IPS-18a (cell line): ENCODE data around the gene CAST.

Source experiments
- H3K27ac ChIP-seq: one replicate; pipeline ENCODE4 v1.5.1; 2013; ENCODE audit warnings: low read length
- H3K27me3 ChIP-seq: one replicate; pipeline ENCODE4 v1.6.1; 2013; ENCODE audit warnings: mild to moderate bottlenecking, low read length; ENCODE audit not compliant: control insufficient read depth, insufficient read depth
- H3K36me3 ChIP-seq: one replicate; pipeline ENCODE4 v1.6.1; 2013; ENCODE audit warnings: low read depth, low read length; ENCODE audit not compliant: control insufficient read depth
- H3K4me1 ChIP-seq: one replicate; pipeline ENCODE4 v1.6.1; 2013; ENCODE audit warnings: low read depth, low read length; ENCODE audit not compliant: control insufficient read depth
- H3K4me3 ChIP-seq: one replicate; pipeline ENCODE4 v1.5.1; 2013; ENCODE audit warnings: low read length
- H3K9ac ChIP-seq: one replicate; pipeline ENCODE4 v1.6.1; 2013; ENCODE audit warnings: mild to moderate bottlenecking, low read length, moderate library complexity
- H3K9me3 ChIP-seq: one replicate; pipeline ENCODE4 v1.6.1; 2013; ENCODE audit warnings: low read depth, low read length; ENCODE audit not compliant: control insufficient read depth

The CAST gene

GRCh38 chr5:96753017-96753397, 90.8 kb downstream of the CAST start:
- Histone ChIP-seq H3K4me3 (no peak overlapping the region), H3K9ac (no peak overlapping the region), H3K27ac (no peak overlapping the region), H3K27me3 (no peaks in the 10 kb centered on the region), H3K36me3 (no peaks in the 10 kb centered on the region), H3K9me3 (no peaks in the 10 kb centered on the region), H3K4me1 (no peaks in the 10 kb centered on the region)

- Histone ChIP-seq H3K27ac (no peak overlapping the region), H3K36me3 (no peaks in the 10 kb centered on the region), H3K9ac (no peak overlapping the region)
These were observed 91.7 kb downstream of the CAST start for GRCh38 chr5:96753848-96754247.

GRCh38 chr5:96755851-96756250, 93.7 kb downstream of the CAST start:
- H3K36me3 ChIP-seq = no peaks in the 10 kb centered on the region
- H3K27ac ChIP-seq = no peak overlapping the region
- no peak overlapping the region for H3K4me3 ChIP-seq
- no peaks in the 10 kb centered on the region for H3K9me3 ChIP-seq
- H3K27me3 ChIP-seq = no peaks in the 10 kb centered on the region
- no peaks in the 10 kb centered on the region for H3K4me1 ChIP-seq
- no peak overlapping the region for H3K9ac ChIP-seq

More at GRCh38 chr5:96753848-96754247, 91.7 kb downstream of the CAST start:
- H3K9me3 ChIP-seq = no peaks in the 10 kb centered on the region
- no peaks in the 10 kb centered on the region for H3K4me1 ChIP-seq
- no peaks in the 10 kb centered on the region for H3K27me3 ChIP-seq
- no peak overlapping the region for H3K4me3 ChIP-seq

GRCh38 chr5:96756985-96757384, 94.8 kb downstream of the CAST start:
- H3K9ac ChIP-seq = no peak overlapping the region
- no peaks in the 10 kb centered on the region for H3K36me3 ChIP-seq
- H3K27me3 ChIP-seq = no peaks in the 10 kb centered on the region
- H3K4me1 ChIP-seq = no peaks in the 10 kb centered on the region
- H3K9me3 ChIP-seq = no peaks in the 10 kb centered on the region
- H3K4me3 ChIP-seq = no peak overlapping the region
- no peak overlapping the region for H3K27ac ChIP-seq

GRCh38 chr5:96758621-96759020, 96.4 kb downstream of the CAST start:
- H3K9me3 ChIP-seq = no peaks in the 10 kb centered on the region
- H3K9ac ChIP-seq = no peak overlapping the region
- H3K4me3 ChIP-seq = no peak overlapping the region
- H3K27ac ChIP-seq = no peak overlapping the region
- H3K36me3 ChIP-seq = no peaks in the 10 kb centered on the region
- no peaks in the 10 kb centered on the region for H3K4me1 ChIP-seq
- no peaks in the 10 kb centered on the region for H3K27me3 ChIP-seq

GRCh38 chr5:96761618-96762017, 99.4 kb downstream of the CAST start:
- Histone ChIP-seq H3K27me3 (no peaks in the 10 kb centered on the region), H3K27ac (no peak overlapping the region), H3K9me3 (no peaks in the 10 kb centered on the region), H3K4me3 (no peak overlapping the region), H3K4me1 (no peaks in the 10 kb centered on the region), H3K36me3 (peaks cover 3% of the 10 kb centered on the region), H3K9ac (no peak overlapping the region)

GRCh38 chr5:96763026-96763425, 100.8 kb downstream of the CAST start:
- Histone ChIP-seq H3K27ac (no peak overlapping the region), H3K9ac (no peak overlapping the region), H3K4me1 (no peaks in the 10 kb centered on the region), H3K4me3 (no peak overlapping the region), H3K36me3 (peaks cover 3% of the 10 kb centered on the region), H3K9me3 (no peaks in the 10 kb centered on the region), H3K27me3 (no peaks in the 10 kb centered on the region)

- no peaks in the 10 kb centered on the region for H3K9me3 ChIP-seq
- no peak overlapping the region for H3K27ac ChIP-seq
- H3K4me1 ChIP-seq = no peaks in the 10 kb centered on the region
- no peak overlapping the region for H3K9ac ChIP-seq
- H3K27me3 ChIP-seq = no peaks in the 10 kb centered on the region
- H3K36me3 ChIP-seq = peaks cover 8% of the 10 kb centered on the region
- no peak overlapping the region for H3K4me3 ChIP-seq
These were observed 102.9 kb downstream of the CAST start for GRCh38 chr5:96765043-96765442.

- no peaks in the 10 kb centered on the region for H3K4me1 ChIP-seq
- H3K27me3 ChIP-seq = no peaks in the 10 kb centered on the region
- H3K9me3 ChIP-seq = no peaks in the 10 kb centered on the region
- no peak overlapping the region for H3K9ac ChIP-seq
- H3K4me3 ChIP-seq = no peak overlapping the region
- no peak overlapping the region for H3K27ac ChIP-seq
- peaks cover 8% of the 10 kb centered on the region for H3K36me3 ChIP-seq
These were observed 106.6 kb downstream of the CAST start for GRCh38 chr5:96768708-96769251.

- Histone ChIP-seq H3K9ac (no peak overlapping the region), H3K36me3 (peaks cover 10% of the 10 kb centered on the region), H3K27ac (no peak overlapping the region), H3K4me3 (no peak overlapping the region), H3K4me1 (no peaks in the 10 kb centered on the region), H3K9me3 (no peaks in the 10 kb centered on the region), H3K27me3 (no peaks in the 10 kb centered on the region)
These were observed 109.2 kb downstream of the CAST start for GRCh38 chr5:96771395-96771794.

GRCh38 chr5:96772111-96772510, 109.9 kb downstream of the CAST start:
- Histone ChIP-seq H3K4me1 (no peaks in the 10 kb centered on the region), H3K27me3 (no peaks in the 10 kb centered on the region), H3K36me3 (peaks cover 9% of the 10 kb centered on the region), H3K9me3 (no peaks in the 10 kb centered on the region), H3K27ac (no peak overlapping the region), H3K4me3 (no peak overlapping the region), H3K9ac (no peak overlapping the region)

GRCh38 chr5:96772542-96772941, 110.4 kb downstream of the CAST start:
- H3K4me1 ChIP-seq = no peaks in the 10 kb centered on the region
- H3K27ac ChIP-seq = no peak overlapping the region
- no peaks in the 10 kb centered on the region for H3K9me3 ChIP-seq
- peaks cover 9% of the 10 kb centered on the region for H3K36me3 ChIP-seq
- no peak overlapping the region for H3K9ac ChIP-seq
- no peaks in the 10 kb centered on the region for H3K27me3 ChIP-seq
- no peak overlapping the region for H3K4me3 ChIP-seq
